GM12873 (cell line): ENCODE results near the gene NDUFS6.

Experiments
- TF ChIP-seq, protein P1 (sequence below): IDR thresholded peaks from 2 replicates; pipeline ENCODE4 v1.5.1; 2012; ENCODE audit warnings: low read depth, mild to moderate bottlenecking, moderate library complexity, low read length, control low read depth; ENCODE audit not compliant: insufficient read depth; ENCODE audit errors: missing control alignments

Gene NDUFS6

DNA sequence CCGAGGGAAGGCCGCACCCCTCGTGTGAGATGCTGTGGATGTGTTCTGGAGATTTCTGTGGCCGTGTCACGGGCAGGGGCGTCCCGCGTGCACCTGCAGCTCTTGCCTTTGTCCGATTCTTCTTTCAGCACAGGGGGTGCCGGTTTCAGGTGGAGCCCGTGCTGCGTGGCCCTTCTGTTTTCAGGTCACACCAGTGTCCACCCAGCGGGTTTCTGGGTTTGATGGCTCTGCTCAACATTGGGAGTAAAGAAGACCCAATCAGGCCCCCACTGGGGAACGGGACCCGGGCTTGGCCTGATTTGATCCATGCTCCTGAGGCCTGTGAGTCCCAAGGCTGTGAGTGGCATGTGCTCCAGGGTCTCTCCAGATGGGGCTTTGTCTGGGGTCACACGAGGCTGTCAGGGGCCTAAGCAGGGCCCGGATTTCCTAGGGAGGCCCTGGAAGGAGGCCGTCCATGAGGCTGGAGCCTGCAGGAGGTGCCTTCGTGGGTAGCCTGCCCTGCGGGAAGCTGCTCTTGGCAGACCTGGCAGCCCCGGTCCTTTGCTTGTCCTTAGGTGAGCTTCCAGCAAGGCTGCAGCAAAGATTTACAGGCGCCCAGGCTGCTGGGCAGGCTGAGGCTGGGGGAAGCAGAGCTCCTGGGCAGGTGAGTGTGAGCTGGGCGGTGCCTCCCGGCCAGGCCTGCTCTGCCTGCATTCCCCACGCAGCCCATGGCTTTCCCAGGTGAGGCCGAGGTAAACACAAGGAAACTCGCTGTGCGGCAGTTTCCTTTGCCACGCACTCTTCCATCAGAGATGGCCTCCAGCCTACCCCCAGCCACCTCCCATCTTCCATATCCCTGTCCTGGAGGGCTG is 14.4 kb upstream of the NDUFS6 start:
- TF ChIP-seq, protein P1, sequence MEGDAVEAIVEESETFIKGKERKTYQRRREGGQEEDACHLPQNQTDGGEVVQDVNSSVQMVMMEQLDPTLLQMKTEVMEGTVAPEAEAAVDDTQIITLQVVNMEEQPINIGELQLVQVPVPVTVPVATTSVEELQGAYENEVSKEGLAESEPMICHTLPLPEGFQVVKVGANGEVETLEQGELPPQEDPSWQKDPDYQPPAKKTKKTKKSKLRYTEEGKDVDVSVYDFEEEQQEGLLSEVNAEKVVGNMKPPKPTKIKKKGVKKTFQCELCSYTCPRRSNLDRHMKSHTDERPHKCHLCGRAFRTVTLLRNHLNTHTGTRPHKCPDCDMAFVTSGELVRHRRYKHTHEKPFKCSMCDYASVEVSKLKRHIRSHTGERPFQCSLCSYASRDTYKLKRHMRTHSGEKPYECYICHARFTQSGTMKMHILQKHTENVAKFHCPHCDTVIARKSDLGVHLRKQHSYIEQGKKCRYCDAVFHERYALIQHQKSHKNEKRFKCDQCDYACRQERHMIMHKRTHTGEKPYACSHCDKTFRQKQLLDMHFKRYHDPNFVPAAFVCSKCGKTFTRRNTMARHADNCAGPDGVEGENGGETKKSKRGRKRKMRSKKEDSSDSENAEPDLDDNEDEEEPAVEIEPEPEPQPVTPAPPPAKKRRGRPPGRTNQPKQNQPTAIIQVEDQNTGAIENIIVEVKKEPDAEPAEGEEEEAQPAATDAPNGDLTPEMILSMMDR = no peak

DNA sequence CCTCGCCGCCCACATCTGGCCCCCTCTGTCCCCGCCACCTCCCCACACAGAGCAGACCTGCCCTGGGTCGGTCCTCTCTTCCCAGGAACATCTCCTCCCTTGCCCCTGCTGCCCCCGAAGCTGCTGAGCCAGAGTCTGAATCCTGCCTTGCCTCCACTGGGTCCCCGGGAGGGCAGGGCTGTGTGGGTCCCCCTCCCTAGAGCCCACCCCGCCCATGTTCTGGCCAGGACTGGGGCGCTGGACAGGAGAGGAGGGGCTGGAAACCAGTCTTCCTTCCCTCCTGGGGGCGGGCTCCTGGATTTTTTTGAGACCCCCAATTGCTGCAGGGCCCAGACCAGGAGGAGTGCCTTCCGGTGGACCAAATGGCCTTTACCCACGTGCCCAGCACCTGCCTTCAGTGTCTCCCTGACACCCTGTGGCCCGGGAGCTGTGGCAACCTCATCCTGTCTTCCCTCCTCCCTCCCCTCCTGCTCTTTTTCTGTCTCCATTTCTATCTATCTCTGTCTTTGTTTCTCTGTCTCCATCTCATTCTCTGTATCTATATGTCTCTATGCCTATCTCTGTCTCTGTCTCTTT is 13.6 kb upstream of the NDUFS6 start:
- TF ChIP-seq, protein P1 = no peak

DNA sequence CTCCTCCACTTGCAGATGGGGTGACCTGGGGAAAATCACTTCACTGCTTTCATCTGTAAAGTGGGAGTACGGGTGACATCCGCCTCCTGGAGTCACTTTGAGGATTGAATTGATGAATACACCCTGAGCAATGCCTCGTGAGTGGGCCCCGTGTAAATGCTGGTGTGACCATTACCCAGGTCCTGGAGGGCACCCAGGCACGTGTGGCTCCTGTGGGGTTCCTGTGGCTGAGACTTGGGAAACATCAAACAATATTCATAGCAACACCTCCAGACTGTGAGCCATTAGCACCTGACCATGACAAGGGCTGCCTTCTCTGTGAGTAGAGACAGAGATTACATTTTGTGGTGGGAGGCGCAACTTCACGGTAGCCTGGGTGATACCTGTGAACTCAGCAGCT is 13.0 kb upstream of the NDUFS6 start:
- TF ChIP-seq, protein P1 = no peak

DNA sequence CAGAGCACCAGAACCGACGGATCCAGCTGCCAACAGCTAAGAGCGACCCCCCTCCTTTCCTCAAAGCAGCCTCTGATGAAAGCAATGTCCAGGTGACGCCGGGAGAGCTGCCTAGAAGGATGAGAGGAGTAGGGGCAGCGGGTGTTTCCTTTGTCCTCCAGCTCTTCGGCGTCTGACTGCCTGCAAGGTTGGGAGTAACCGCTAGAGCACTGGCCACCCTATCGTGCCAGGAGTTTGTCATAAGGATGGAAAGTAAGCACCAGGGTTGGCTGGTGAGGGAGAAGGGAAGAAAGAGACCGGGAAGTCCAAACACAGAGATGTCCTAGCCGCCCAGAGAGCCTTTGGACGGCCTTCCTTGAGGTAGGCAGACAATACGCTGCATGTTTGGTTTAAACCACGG is 12.4 kb upstream of the NDUFS6 start:
- TF ChIP-seq, protein P1 = no peak

DNA sequence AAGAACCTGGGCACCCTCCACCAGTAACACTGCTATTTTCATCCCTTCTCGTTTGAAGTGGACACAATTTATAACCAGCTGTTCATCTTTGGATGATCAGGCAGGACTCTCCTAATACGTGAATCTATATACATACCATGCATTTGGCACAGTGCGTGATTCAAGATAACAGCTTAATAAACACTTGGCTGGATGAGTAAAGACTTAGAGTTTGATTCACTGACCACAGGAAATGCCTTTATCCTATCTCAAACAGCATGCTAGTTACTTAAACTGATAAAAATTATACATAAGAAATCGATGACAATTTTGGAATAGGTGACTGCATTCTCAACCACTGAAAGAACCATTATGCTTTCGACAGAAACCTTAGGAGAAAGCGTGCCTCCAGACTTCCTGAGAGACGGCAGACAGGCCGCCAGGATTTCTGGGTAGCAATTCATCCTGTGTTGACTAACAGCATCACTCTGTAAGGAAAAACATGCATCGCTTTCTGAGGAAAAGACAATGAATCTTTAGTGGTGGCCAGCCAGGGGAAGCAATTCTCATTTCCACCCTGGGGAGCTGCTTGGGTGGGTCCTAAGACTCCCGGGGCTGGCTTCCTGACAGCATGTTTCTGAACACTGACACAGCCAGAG is 11.3 kb upstream of the NDUFS6 start:
- TF ChIP-seq, protein P1 = no peak

DNA sequence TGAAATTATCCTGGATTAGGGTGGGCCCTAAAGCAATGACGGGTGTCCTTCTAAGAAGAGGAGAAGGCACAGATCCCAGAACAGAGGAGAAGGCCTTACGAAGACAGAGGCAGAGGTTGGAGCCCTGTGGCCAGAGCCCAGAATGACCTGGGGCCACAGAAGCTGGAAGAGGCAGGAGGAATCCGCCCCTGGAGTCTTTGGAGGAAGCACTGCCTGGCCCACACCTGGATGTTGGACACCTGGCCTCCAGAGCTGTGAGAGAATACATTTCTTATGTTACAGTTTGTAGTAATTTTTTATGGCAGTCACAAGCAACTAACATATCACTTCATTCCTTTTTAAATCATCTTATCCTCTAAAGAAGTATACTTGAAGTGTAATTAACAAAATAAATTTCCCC is 10.0 kb upstream of the NDUFS6 start:
- TF ChIP-seq, protein P1 = no peak

DNA sequence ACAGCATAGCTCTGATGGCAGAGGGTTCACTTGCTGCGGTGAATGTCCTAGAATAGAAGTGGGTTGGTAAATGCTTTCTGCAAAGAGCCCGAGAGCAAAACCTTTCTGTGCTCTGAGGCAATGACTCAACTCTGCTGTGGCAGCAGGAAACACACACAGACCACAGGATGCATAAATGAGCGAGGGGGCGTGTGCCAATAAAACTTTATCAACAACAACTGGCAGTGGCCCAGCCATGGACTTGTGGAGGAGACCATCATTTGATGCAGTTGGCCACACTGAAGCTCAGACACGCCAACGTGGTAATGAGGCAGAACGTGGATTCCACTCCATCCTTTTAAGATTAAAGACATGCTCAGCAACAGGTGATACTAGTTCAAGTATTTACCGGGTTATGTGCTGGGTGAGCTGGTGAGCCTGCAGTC is 8.4 kb upstream of the NDUFS6 start:
- TF ChIP-seq, protein P1 = no peak
